HepG2 (cell line): ENCODE data around the gene DNAJA3. TPM values are rescaled to one million over a fixed set of nuclear protein-coding genes. Genes with fewer than 3 reads are reported as not detected.
A peak's percentile ranks its signal among the peaks of the same experiment; 100 is the strongest.

ENCODE experiments used
- ARNT2 ChIP-seq: sonication (generic); formaldehyde crosslinking; IDR thresholded peaks from 2 replicates; pipeline ENCODE4 v1.8.0; 2022; ENCODE audit warnings: mild to moderate bottlenecking, low read depth, missing genetic modification reagents, moderate library complexity
- E2F1 ChIP-seq: sonication (generic); formaldehyde crosslinking; IDR thresholded peaks from 2 replicates; pipeline ENCODE4 v1.5.0; 2020; ENCODE audit warnings: missing genetic modification reagents
- GMEB1 ChIP-seq: sonication (generic); formaldehyde crosslinking; IDR thresholded peaks from 2 replicates; pipeline ENCODE4 v1.5.1; 2020; ENCODE audit warnings: missing genetic modification reagents, mild to moderate bottlenecking, borderline replicate concordance
- ISL2 ChIP-seq: sonication (generic); formaldehyde crosslinking; IDR thresholded peaks from 2 replicates; pipeline ENCODE4 v1.5.0; 2020; ENCODE audit warnings: missing genetic modification reagents
- LCORL ChIP-seq, 2 experiments: fragments of 450-650 bp in 1 of 2; sonication (generic) in 1 of 2; formaldehyde crosslinking in 1 of 2; IDR thresholded peaks; 2 replicates each; pipeline versions ENCODE4 v1.5.0 to v1.6.1; 2017 to 2020; ENCODE audit warnings: antibody characterized with exemption in 1 of 2, missing genetic modification reagents in 1 of 2
- POGZ ChIP-seq: sonication (generic); formaldehyde crosslinking; IDR thresholded peaks from 2 replicates; pipeline ENCODE4 v1.4.0; 2020; ENCODE audit warnings: mild to moderate bottlenecking, missing genetic modification reagents
- POLR2G ChIP-seq: fragments of 200-400 bp; formaldehyde crosslinking; IDR thresholded peaks from 2 replicates; pipeline ENCODE4 v1.6.1; 2018; ENCODE audit warnings: mild to moderate bottlenecking, low read depth, low read length, moderate library complexity
- RFXANK ChIP-seq: IDR thresholded peaks from 2 replicates; pipeline ENCODE4 v1.6.1; 2016
- RXRB ChIP-seq: IDR thresholded peaks from 2 replicates; pipeline ENCODE4 v1.6.1; 2016; ENCODE audit warnings: borderline replicate concordance, missing genetic modification reagents, missing compliant biosample characterization
- SOX6 ChIP-seq, 2 experiments: fragments of 450-650 bp in 1 of 2; sonication (generic) in 1 of 2; formaldehyde crosslinking in 1 of 2; IDR thresholded peaks; 2 replicates each; pipeline versions ENCODE4 v1.4.0 to v1.6.1; 2017 to 2020; ENCODE audit warnings: antibody characterized with exemption in 1 of 2, mild to moderate bottlenecking in 1 of 2, missing genetic modification reagents in 1 of 2
- SPEN ChIP-seq: sonication (generic); formaldehyde crosslinking; IDR thresholded peaks from 2 replicates; pipeline ENCODE4 v1.5.1; 2020; ENCODE audit warnings: low read depth, mild to moderate bottlenecking, missing genetic modification reagents
- ZBTB43 ChIP-seq: sonication (generic); formaldehyde crosslinking; conservative IDR thresholded peaks from 2 replicates; pipeline ENCODE4 v1.4.0; 2020; ENCODE audit warnings: missing genetic modification reagents
- ZNF18 ChIP-seq: sonication (generic); formaldehyde crosslinking; IDR thresholded peaks from 2 replicates; pipeline ENCODE4 v1.8.0; 2022; ENCODE audit warnings: mild to moderate bottlenecking, missing genetic modification reagents; ENCODE audit not compliant: insufficient replicate concordance
- ZNF263 ChIP-seq: sonication (generic); formaldehyde crosslinking; IDR thresholded peaks from 2 replicates; pipeline ENCODE4 v1.4.0; 2020; ENCODE audit warnings: missing genetic modification reagents
- ZNF264 ChIP-seq: sonication (generic); formaldehyde crosslinking; IDR thresholded peaks from 2 replicates; pipeline ENCODE4 v1.4.0; 2020; ENCODE audit warnings: missing genetic modification reagents
- ZNF282 ChIP-seq: fragments of 450-650 bp; IDR thresholded peaks from 2 replicates; pipeline ENCODE4 v1.6.1; 2018; ENCODE audit not compliant: partially characterized antibody
- ZNF329 ChIP-seq: sonication (generic); formaldehyde crosslinking; IDR thresholded peaks from 2 replicates; pipeline ENCODE4 v1.9.0; 2021; ENCODE audit warnings: low read depth, mild to moderate bottlenecking, missing genetic modification reagents
- ZNF33B ChIP-seq: sonication (generic); formaldehyde crosslinking; IDR thresholded peaks from 2 replicates; pipeline ENCODE4 v1.5.1; 2020; ENCODE audit warnings: mild to moderate bottlenecking, missing genetic modification reagents
- ZNF503 ChIP-seq: sonication (generic); formaldehyde crosslinking; IDR thresholded peaks from 2 replicates; pipeline ENCODE4 v1.4.0; 2020; ENCODE audit warnings: missing genetic modification reagents
- ZNF616 ChIP-seq: sonication (generic); formaldehyde crosslinking; IDR thresholded peaks from 2 replicates; pipeline ENCODE4 v1.5.0; 2020; ENCODE audit warnings: low read depth, mild to moderate bottlenecking, missing genetic modification reagents
- polyA plus RNA-seq, 8 experiments: library from polyadenylated mRNA; depleted of rRNA in 3 of 8; stranded (reverse) in 7 of 8; unstranded in 1 of 8; fragments of >200 nt; fragmentation: Illumina TruSeq in 4 of 8; extraction: Trizol in 4 of 8; gene quantifications; 2 replicates each; pipeline versions ENCODE4 v1.2.1 to v1.2.3, GENCODE V29; 2011 to 2016; ENCODE audit warnings: low read depth in 4 of 8, missing spikeins in 1 of 8, mixed read lengths in 1 of 8; ENCODE audit not compliant: insufficient read depth in 1 of 8
- total RNA-seq, 5 experiments: library from RNA; depleted of rRNA; stranded (reverse); fragments of >200 nt; fragmentation: Illumina TruSeq; extraction: Trizol; gene quantifications; 2 replicates each; pipeline ENCODE4 v1.2.3, GENCODE V29; 2016; ENCODE audit warnings: low read depth in 1 of 5

Gene DNAJA3
- total and polyA plus RNA-seq, 2 of the 13 experiments (the other 11 are each of a cell fraction or from before 2014, with no cell fraction given), result 77.0 to 83.3 TPM

- TF ChIP-seq LCORL (IDR thresholded peaks at IDR 0.05) (no peak), LCORL (CRISPR knock-in tag; IDR thresholded peaks at IDR 0.05) (peak; percentile 62), ARNT2 (CRISPR knock-in tag) (peak; percentile 94), ZNF18 (CRISPR knock-in tag) (peak; percentile 69), ZNF33B (0 out of 2 replicates have a peak, but pooled peaks have one; percentile 82), POLR2G (peak; percentile 84), ZNF329 (CRISPR knock-in tag) (peak; percentile 86; the same call in 1 of the 2 replicates), ZBTB43 (CRISPR knock-in tag) (peak; percentile 60; the same call in 1 of the 2 replicates), E2F1 (CRISPR knock-in tag) (peak; percentile 85), RFXANK (CRISPR knock-in tag) (no peak; the same call in 1 of the 2 replicates), ZNF616 (CRISPR knock-in tag) (peak; percentile 69; the same call in 1 of the 2 replicates), ZNF282 (no peak), ISL2 (CRISPR knock-in tag) (peak; percentile 28; the same call in 1 of the 2 replicates), POGZ (peak; percentile 68), SPEN (peak; percentile 97), SOX6 (IDR thresholded peaks at IDR 0.05) (no peak), SOX6 (CRISPR knock-in tag; IDR thresholded peaks at IDR 0.05) (no peak), ZNF263 (CRISPR knock-in tag) (peak; percentile 44; the same call in 1 of the 2 replicates), ZNF503 (CRISPR knock-in tag) (peak; percentile 54; the same call in 1 of the 2 replicates), RXRB (CRISPR knock-in tag) (peak; percentile 64; the same call in 1 of the 2 replicates), GMEB1 (peak; percentile 99), ZNF264 (CRISPR knock-in tag) (peak; percentile 32; the same call in 1 of the 2 replicates)
Measured at GRCh38 chr16:4475880-4476788, 50.5 kb downstream of the DNAJA3 start, which contains the start of gene HMOX2 (continued).
